KMS-11 (cell line): ENCODE results near the gene NMUR1.

ENCODE experiments used
- H2AFZ ChIP-seq: fragments of 200-600 bp; sonication (generic); 2 replicates; pipeline ENCODE4 v1.6.1; 2016; ENCODE audit warnings: antibody characterized with exemption, mixed run types, low read depth
- H3K27ac ChIP-seq: fragments of 200-600 bp; sonication (generic); 2 replicates; pipeline ENCODE4 v1.6.1; 2016; ENCODE audit warnings: mild to moderate bottlenecking, mixed run types
- H3K27me3 ChIP-seq: fragments of 200-600 bp; sonication (generic); 2 replicates; pipeline ENCODE4 v1.6.1; 2017; ENCODE audit warnings: mild to moderate bottlenecking, low read depth, mixed run types, moderate library complexity; ENCODE audit not compliant: insufficient read depth
- H3K36me3 ChIP-seq: fragments of 200-600 bp; sonication (generic); 2 replicates; pipeline ENCODE4 v1.6.1; 2017; ENCODE audit warnings: mild to moderate bottlenecking, mixed run types; ENCODE audit not compliant: insufficient read depth
- H3K4me1 ChIP-seq: fragments of 200-600 bp; sonication (generic); 2 replicates; pipeline ENCODE4 v1.6.1; 2016; ENCODE audit warnings: mild to moderate bottlenecking, low read depth, mixed run types; ENCODE audit not compliant: poor library complexity, severe bottlenecking
- H3K4me2 ChIP-seq: fragments of 200-600 bp; sonication (generic); 2 replicates; pipeline ENCODE4 v1.7.0; 2016; ENCODE audit warnings: mild to moderate bottlenecking, mixed run types
- H3K4me3 ChIP-seq: fragments of 200-600 bp; sonication (generic); IDR thresholded peaks from 2 replicates; pipeline ENCODE4 v1.6.1; 2017; ENCODE audit warnings: low read depth, low read length, mixed read lengths; ENCODE audit not compliant: insufficient read depth
- H3K79me2 ChIP-seq: fragments of 200-600 bp; sonication (generic); 2 replicates; pipeline ENCODE4 v1.6.1; 2016; ENCODE audit warnings: low read depth, mixed run types; ENCODE audit not compliant: insufficient read depth
- H3K9ac ChIP-seq: fragments of 200-600 bp; sonication (generic); 2 replicates; pipeline ENCODE4 v1.6.1; 2016; ENCODE audit warnings: mild to moderate bottlenecking, mixed run types
- H4K20me1 ChIP-seq: fragments of 200-600 bp; sonication (generic); 2 replicates; pipeline ENCODE4 v1.6.1; 2016; ENCODE audit warnings: mild to moderate bottlenecking, mixed run types; ENCODE audit not compliant: insufficient read depth
- CTCF ChIP-seq: fragments of 200-600 bp; sonication (generic); conservative IDR thresholded peaks from 2 replicates; pipeline ENCODE4 v1.6.1; 2017; ENCODE audit warnings: low read depth, mild to moderate bottlenecking, antibody characterized with exemption, low read length, moderate library complexity, mixed read lengths

Gene NMUR1

GRCh38 chr2:231554327-231554726 is 24.1 kb upstream of the NMUR1 start:
- no peak overlapping the region for H2AFZ ChIP-seq
- H3K4me1 ChIP-seq, result peaks cover 5% of the 10 kb centered on the region
- H3K27ac ChIP-seq, result no peak overlapping the region
- TF ChIP-seq CTCF, result no peak
- no peak overlapping the region for H3K4me3 ChIP-seq
- H4K20me1 ChIP-seq, result no peaks in the 10 kb centered on the region
- no peak overlapping the region for H3K4me2 ChIP-seq
- no peaks in the 10 kb centered on the region for H3K27me3 ChIP-seq
- no peaks in the 10 kb centered on the region for H3K36me3 ChIP-seq
- no peak overlapping the region for H3K9ac ChIP-seq
- no peaks in the 10 kb centered on the region for H3K79me2 ChIP-seq

- no peaks in the 10 kb centered on the region for H3K27me3 ChIP-seq
Measured at GRCh38 chr2:231552752-231553151, 22.5 kb upstream of the NMUR1 start.

GRCh38 chr2:231549446-231550239 is 19.4 kb upstream of the NMUR1 start:
- Histone ChIP-seq H3K4me1 (peaks cover 21% of the 10 kb centered on the region), H3K4me3 (no peak overlapping the region), H3K4me2 (no peak overlapping the region), H3K79me2 (no peaks in the 10 kb centered on the region), H3K36me3 (no peaks in the 10 kb centered on the region), H3K27me3 (no peaks in the 10 kb centered on the region), H4K20me1 (no peaks in the 10 kb centered on the region), H3K9ac (no peak overlapping the region), H3K27ac (no peak overlapping the region), H2AFZ (no peak overlapping the region)
- no peak for TF ChIP-seq CTCF

More at GRCh38 chr2:231552752-231553151, 22.5 kb upstream of the NMUR1 start:
- H3K79me2 ChIP-seq, result no peaks in the 10 kb centered on the region
- no peak overlapping the region for H3K4me2 ChIP-seq
- no peaks in the 10 kb centered on the region for H4K20me1 ChIP-seq
- no peak overlapping the region for H3K27ac ChIP-seq
- no peak overlapping the region for H3K9ac ChIP-seq
- H3K4me1 ChIP-seq, result peaks cover 4% of the 10 kb centered on the region
- no peaks in the 10 kb centered on the region for H3K36me3 ChIP-seq
- TF ChIP-seq CTCF, result no peak
- H2AFZ ChIP-seq, result no peak overlapping the region
- H3K4me3 ChIP-seq, result no peak overlapping the region

GRCh38 chr2:231548752-231549151 is 18.5 kb upstream of the NMUR1 start:
- no peaks in the 10 kb centered on the region for H3K79me2 ChIP-seq
- H3K4me1 ChIP-seq, result peaks cover 22% of the 10 kb centered on the region
- H4K20me1 ChIP-seq, result no peaks in the 10 kb centered on the region
- no peak overlapping the region for H3K4me2 ChIP-seq
- H3K9ac ChIP-seq, result no peak overlapping the region
- TF ChIP-seq CTCF, result no peak
- no peak overlapping the region for H2AFZ ChIP-seq
- H3K27ac ChIP-seq, result no peak overlapping the region
- H3K27me3 ChIP-seq, result no peaks in the 10 kb centered on the region
- H3K4me3 ChIP-seq, result no peak overlapping the region
- H3K36me3 ChIP-seq, result no peaks in the 10 kb centered on the region
